Mesenteric fat pad (tissue), 1 donor: ENCODE results near the gene CDA. TPM values are rescaled to one million over a fixed set of nuclear protein-coding genes. Genes with fewer than 3 reads are reported as not detected.

Experiments used
- DNase-seq: peaks from one replicate; pipeline ENCODE4 v3.0.0-alpha.2; 2020; ENCODE audit warnings: low spot score
- total RNA-seq: library from RNA; stranded (reverse); fragmentation: NEBNext Ultra II Directional; extraction: Animal tissue kit (Norgen Biotek cat#: 25700); gene quantifications from one replicate; pipeline ENCODE4 v1.2.1, GENCODE V29; 2021
- donor health status: DM: yes; HTN: yes; CAD: no.

CDA gene
- total RNA-seq, 1 donor from 2014 or later, result 6.4 TPM

GRCh38 chr1:20615946-20616846 is 27.3 kb downstream of the CDA start:
- no peak for DNase-seq

- no peak for DNase-seq
Observed at GRCh38 chr1:20616847-20617487, 28.1 kb downstream of the CDA start.

DNA sequence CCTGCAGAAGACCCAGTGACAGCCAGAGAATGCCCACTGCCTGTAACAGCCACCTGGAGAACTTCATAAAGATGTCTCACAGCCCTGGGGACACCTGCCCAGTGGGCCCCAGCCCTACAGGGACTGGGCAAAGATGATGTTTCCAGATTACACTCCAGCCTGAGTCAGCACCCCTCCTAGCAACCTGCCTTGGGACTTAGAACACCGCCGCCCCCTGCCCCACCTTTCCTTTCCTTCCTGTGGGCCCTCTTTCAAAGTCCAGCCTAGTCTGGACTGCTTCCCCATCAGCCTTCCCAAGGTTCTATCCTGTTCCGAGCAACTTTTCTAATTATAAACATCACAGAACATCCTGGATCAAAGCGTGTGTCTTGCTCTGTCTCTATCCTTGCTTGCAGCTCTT is 29.7 kb downstream of the CDA start:
- no peak for DNase-seq

DNA sequence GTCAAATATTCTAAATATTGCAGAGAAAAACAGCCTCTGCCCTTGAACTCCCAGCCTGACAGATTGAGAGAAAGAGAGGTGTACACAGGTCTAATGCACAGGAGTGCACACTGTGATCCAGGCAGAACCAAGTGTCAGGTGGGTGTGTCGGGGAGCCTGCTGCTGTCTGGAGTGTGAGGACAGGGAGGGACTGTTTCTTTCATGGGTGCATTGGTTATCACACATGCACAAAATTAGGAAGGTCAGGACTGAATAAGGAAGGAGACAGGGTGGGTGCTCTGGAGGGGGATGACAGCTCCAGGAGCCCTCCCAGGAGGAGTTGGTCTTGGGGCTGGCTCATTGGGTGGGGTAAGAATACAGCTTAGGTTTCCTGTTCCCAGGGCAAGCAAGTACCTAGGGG is 31.1 kb downstream of the CDA start:
- DNase-seq, result no peak

DNA sequence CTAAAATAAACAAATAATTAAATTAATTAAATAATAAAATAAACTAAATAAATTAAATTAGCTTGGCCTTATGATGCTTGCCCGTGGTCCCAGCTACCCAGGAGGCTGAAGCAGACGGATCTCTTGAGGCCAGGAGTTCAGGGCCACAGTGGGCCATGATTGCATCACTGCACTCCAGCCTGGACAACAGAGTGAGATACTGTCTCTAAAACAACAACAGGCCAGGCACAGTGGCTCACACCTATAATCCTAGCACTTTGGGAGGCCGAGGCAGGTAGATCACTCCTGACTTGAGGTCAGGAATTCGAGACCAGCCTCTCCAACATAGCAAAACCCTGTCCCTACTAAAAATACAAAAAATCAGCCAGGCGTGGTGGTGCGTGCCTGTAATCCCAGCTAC is 32.1 kb downstream of the CDA start:
- DNase-seq, result no peak

DNA sequence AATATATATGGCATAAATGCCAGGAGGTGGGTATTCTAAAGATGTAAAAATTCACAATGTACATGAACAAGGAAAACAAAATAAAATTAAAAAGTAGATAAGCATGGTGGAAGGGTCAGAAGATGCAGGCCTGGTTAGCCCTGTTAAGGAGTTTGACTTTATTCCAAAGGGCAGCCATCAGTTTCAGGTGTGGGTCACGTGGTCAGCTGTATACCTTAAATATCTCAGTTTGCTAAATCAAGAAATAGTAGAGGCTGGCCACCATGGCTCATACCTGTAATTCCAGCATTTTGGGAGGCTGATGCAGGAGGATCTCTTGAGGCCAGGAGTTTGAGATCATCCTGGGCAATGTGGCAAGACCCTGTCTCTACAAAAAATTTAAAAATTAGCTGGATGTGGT is 35.8 kb downstream of the CDA start:
- DNase-seq, result no peak

GRCh38 chr1:20625176-20626097 is 36.5 kb downstream of the CDA start:
- DNase-seq, result no peak

DNA sequence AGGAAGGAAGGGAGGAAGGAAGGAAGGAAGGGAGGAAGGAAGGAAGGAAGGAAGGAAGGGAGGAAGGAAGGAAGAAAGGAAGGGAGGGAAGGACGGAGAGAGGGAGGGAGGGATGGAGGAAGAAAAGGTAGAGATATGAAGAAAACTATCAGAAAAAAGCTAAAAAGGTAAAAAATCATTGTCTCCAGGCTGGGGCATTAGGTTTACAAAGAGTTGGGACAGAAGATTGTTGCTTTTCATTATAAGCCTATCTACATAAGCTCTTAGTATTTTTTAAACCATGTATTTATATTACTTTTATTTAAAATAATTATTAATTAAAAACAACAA is 37.2 kb downstream of the CDA start:
- DNase-seq, result no peak

- no peak for DNase-seq
Observed at GRCh38 chr1:20626524-20626923, 37.6 kb downstream of the CDA start.

DNA sequence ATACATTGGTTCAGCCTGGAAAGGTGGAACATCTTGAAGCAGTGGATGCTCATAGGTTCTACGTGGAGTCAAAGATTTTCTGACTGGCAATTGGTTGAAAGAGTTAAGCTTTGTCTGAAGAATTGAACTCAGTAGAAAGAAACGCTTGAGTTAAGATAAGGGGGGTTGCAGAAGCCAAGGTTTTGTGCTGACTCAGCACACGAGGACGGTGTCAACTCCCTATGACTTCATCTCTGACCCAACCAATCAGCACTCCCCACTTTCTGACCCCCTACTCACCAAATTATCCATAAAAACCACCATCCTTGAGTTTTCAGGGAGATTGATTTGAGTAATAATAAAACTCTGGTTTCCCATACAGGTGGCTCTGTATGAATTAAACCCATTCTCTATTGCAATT is 41.8 kb downstream of the CDA start:
- no peak for DNase-seq

DNA sequence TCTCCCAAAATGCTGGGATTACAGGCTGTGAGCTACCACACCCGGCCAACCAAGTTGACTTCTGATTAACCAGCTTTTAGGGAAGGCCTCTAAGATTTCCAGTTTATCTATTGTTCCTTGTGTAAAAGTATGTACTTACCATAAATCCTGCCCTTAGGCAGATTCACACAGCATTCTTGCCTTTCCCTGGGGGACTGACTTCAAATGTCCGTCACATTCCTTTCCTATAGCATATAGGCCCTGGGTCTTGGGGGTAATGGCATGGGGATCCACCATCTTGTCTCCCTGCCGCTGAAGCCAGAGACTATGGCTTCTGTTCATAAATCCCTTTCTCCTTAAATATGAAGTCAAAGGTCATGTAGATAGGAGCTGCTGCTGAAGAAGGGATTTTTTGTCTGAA is 43.5 kb downstream of the CDA start:
- no peak for DNase-seq

DNA sequence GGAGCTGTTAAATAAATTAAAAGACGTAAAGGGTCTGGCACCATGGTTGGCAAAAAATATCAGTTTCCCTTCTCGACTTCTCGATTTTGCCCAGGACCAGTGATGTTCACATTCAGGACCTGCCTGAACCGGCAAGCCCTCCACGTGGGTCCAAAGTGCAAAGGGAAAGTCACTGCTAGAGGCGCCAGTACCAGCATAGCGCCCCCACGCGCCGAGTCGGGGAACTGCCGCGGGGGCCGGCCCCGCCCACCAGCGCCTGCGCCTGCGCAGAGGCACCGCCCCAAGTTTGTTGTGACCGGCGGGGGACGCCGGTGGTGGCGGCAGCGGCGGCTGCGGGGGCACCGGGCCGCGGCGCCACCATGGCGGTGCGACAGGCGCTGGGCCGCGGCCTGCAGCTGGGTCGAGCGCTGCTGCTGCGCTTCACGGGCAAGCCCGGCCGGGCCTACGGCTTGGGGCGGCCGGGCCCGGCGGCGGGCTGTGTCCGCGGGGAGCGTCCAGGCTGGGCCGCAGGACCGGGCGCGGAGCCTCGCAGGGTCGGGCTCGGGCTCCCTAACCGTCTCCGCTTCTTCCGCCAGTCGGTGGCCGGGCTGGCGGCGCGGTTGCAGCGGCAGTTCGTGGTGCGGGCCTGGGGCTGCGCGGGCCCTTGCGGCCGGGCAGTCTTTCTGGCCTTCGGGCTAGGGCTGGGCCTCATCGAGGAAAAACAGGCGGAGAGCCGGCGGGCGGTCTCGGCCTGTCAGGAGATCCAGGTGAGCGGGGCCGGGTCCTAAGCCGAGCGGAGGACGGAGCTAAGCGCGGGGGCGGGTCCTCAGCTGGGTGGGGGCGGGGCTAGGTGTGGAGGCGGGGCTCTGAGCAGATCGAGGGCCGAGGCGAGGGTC is 44.5 kb downstream of the CDA start, which contains the start of gene PINK1:
TSS of gene PINK1 (plus strand) at position 269 of the 875 bp plus-strand sequence. CDS start at position 360, 91 bp downstream.
- peak; percentile 97 for DNase-seq

DNA sequence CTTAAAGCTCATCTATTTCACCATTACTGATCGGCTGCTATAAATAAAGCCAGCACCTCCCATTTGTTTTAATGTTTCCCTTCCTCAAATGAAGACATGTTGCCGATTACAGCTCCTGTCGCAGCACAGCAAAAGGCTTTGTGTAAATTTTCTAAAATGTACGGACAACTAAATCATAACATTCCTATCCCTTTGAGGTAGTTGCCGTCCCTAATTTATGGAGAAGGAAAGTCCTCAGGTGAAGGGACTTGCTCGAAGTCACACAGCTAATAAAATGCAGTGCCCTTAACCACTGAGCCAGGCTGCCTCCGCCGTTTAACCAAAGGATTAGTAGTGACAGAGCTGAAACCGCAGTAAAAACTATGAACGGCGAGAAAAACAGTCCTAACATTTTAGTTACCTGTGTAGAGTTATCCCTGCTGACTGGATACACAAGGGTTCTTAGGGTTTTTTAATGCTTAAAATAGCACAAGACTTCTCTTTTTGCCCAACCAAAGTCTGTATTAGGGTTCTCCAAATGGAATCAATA is 45.2 kb downstream of the CDA start:
- DNase-seq, result no peak

- no peak for DNase-seq
Observed at GRCh38 chr1:20634594-20635084, 45.7 kb downstream of the CDA start.

DNA sequence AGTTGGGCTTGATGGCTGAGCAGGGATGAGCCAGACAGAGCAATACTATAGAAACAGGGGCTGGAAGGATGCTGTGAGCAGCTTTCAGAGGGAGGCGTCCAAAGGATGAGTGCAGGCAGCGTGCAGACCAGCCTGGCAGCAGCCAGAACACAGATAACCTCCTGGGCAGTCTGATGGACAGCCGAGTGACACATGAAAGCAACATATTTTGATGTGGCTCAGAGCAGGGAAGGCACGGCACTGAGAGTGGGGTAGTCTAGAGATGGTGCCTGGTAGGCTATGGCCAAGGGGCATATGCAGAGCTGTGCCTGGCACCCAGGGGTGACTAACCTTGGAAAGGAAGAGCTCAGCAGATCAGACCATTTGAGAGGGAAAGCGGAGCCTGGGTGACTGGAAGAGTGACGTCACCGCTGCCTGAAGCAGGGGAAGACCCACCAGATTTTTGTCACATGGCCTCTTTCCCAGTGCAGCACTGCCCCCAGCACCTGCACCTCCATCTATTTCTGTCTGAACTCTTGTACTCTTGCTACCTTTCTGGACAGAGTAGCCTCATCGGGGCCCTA is 48.0 kb downstream of the CDA start:
- no peak for DNase-seq

DNA sequence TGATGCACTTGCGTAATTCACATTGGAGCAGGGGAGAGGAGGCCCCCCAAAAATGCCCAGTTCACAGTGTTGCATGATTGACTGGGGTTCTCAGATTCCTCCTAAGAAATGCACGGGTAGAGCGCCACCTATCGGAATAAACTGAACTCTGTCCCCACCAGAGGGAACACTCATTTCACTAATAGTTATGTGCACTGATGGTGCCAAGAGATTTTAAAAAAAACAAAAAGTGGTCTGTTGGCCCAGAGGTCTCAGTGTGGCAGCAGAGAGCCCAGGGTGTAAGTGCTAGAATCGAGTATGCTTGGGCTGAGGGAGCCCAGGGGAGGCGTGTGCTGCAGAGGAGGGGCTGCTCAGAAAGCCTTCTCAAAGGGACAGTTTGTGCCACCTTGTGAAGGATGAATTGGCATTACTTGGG is 51.3 kb downstream of the CDA start:
- no peak for DNase-seq

DNA sequence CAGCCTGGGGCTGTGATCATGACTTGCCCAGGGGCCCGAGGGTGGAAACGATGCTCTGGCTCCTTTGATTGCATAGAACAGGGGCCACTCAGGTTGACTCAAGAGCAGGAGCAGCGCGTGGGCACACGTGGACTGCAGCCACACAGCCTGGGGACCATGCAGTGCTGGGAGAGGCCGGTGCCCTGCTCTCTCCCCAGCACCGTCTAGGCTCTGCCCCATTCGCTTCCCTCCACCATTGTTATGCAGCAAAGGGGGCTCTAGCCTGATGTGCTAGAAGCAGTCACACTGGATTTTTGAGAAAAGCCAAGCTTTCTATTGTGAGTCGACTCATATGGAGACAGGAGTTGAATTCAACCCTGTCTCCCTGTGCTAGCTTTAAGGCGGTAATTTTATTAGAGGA is 53.1 kb downstream of the CDA start:
- DNase-seq, result no peak

DNA sequence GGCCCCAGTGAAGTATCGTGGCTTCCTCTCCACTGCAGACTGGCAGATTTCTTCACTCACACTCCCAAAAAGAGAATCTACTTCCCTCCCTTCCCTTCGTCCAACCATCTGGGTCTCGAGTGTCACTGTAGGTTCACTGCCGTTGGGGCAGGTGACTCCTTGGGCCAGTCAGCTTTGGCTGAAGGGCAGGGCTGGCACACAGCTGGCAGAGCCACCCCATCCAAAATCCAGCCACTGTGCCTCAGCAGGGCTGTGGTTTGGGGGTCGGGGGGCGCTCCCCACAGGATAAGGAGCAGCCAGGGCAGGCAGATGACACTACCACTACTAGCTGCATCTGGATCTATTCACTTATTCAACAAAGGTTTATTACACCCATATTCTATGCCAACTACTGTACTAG is 54.2 kb downstream of the CDA start:
- DNase-seq, result no peak

DNA sequence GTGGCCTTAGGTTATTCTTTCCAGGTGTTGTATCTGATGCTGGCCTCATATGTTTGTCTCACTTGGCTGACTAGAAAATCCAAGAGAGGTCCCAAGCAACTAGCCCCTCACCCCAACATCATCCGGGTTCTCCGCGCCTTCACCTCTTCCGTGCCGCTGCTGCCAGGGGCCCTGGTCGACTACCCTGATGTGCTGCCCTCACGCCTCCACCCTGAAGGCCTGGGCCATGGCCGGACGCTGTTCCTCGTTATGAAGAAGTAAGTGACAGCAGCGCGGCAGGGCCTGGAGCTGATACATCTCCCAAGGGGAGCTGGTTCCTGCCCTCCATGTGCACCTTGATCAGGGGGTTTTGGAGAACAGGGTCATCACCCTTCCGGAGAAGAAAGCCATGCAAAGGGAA is 55.5 kb downstream of the CDA start:
- no peak for DNase-seq

DNA sequence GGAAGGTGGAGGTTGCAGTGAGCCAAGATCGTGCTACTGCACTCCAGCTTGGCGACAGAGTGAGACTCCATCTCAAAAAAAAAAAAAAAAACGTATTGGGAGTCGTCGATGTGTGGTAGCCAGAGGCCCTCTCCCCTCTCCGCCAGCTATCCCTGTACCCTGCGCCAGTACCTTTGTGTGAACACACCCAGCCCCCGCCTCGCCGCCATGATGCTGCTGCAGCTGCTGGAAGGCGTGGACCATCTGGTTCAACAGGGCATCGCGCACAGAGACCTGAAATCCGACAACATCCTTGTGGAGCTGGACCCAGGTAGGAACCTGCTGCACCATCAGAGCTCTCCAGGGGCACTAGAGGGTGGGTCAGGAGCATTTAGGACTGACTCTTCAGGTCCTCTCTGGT is 56.5 kb downstream of the CDA start:
- no peak for DNase-seq
